Measurements from ENCODE around the gene C1QTNF7.

The C1QTNF7 gene

GRCh38 chr4:15457406-15458201 is 29.8 kb downstream of the C1QTNF7 start:
- DNase-seq (ENCODE audit: low spot score), result peak; percentile 83

- no peak for DNase-seq (ENCODE audit: low spot score)
Observed at GRCh38 chr4:15458616-15459015, 30.8 kb downstream of the C1QTNF7 start.

- DNase-seq (ENCODE audit: low spot score), result no peak
Observed at GRCh38 chr4:15459706-15460105, 31.9 kb downstream of the C1QTNF7 start.

GRCh38 chr4:15466596-15466995 is 38.8 kb downstream of the C1QTNF7 start:
- no peak for DNase-seq (ENCODE audit: low spot score)

- DNase-seq (ENCODE audit: low spot score), result no peak
Observed at GRCh38 chr4:15469402-15470127, 41.7 kb downstream of the C1QTNF7 start, which contains the start of gene CC2D2A. TSS of gene CC2D2A (plus strand) at chr4:15469882. CDS start at chr4:15475933, 6,051 bp downstream.

GRCh38 chr4:15470128-15470475 is 42.3 kb downstream of the C1QTNF7 start:
- no peak for DNase-seq (ENCODE audit: low spot score)

- DNase-seq (ENCODE audit: low spot score), result no peak
Observed at GRCh38 chr4:15476396-15476795, 48.6 kb downstream of the C1QTNF7 start.

- DNase-seq (ENCODE audit: low spot score), result no peak
Observed at GRCh38 chr4:15478724-15479088, 50.9 kb downstream of the C1QTNF7 start.

GRCh38 chr4:15479089-15479912 is 51.5 kb downstream of the C1QTNF7 start:
- DNase-seq (ENCODE audit: low spot score), result peak; percentile 51

- DNase-seq (ENCODE audit: low spot score), result no peak
Observed at GRCh38 chr4:15479913-15480185, 52.0 kb downstream of the C1QTNF7 start.

GRCh38 chr4:15481961-15482745 is 54.3 kb downstream of the C1QTNF7 start:
- no peak for DNase-seq (ENCODE audit: low spot score)

GRCh38 chr4:15482842-15483241 is 55.0 kb downstream of the C1QTNF7 start:
- no peak for DNase-seq (ENCODE audit: low spot score)

GRCh38 chr4:15488136-15488535 is 60.3 kb downstream of the C1QTNF7 start:
- DNase-seq (ENCODE audit: low spot score), result no peak

GRCh38 chr4:15488658-15489470 is 61.0 kb downstream of the C1QTNF7 start:
- DNase-seq (ENCODE audit: low spot score), result no peak

GRCh38 chr4:15489551-15489950 is 61.7 kb downstream of the C1QTNF7 start:
- no peak for DNase-seq (ENCODE audit: low spot score)

GRCh38 chr4:15493411-15493810 is 65.6 kb downstream of the C1QTNF7 start:
- DNase-seq (ENCODE audit: low spot score), result no peak

GRCh38 chr4:15495621-15496020 is 67.8 kb downstream of the C1QTNF7 start:
- DNase-seq (ENCODE audit: low spot score), result no peak
